GM19397 (cell line): ENCODE data around the gene KCNQ1.

Experiments used
- ATAC-seq: cut with Tn5 transposase; IDR thresholded peaks from one replicate; pipeline ENCODE4 v1.9.1; 2021; ENCODE audit warnings: mild to moderate bottlenecking, moderate library complexity; ENCODE audit not compliant: unreplicated experiment

The KCNQ1 gene

DNA sequence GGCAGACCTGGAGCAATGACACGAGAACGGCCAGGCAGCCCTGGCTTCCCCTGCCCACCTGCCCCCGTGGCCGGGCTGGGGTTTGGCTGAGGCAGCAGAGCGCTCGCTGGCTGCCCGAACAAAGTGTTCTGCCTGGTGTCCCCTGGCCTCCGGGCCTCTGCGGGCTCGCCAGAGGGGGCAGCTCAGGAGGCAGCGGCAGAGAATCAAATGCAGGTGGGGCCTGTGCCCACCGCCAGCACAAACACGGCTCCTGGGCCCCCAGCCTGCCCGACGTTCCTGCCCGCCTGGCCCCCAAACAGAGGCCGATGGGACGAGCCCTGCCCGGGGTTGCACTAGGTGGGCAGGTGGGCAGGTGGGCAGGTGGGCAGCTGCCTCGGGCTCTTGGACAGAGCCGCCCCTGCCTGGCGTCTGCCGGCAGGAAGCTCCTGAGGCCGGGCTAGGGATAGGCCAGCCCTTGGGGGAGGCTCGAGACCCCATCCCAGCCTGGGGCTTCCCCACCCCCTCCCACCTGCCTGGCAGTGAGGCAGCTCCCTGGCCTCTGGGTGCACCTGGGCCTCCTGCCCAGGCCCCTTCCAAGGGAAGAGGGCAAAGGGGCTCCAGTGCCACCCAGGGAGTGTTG is 394.0 kb downstream of the KCNQ1 start:
- ATAC-seq, result no peak

- no peak for ATAC-seq
These were observed 394.7 kb downstream of the KCNQ1 start for GRCh38 chr11:2839395-2839943.

GRCh38 chr11:2841411-2842190 is 396.8 kb downstream of the KCNQ1 start:
- ATAC-seq, result no peak

DNA sequence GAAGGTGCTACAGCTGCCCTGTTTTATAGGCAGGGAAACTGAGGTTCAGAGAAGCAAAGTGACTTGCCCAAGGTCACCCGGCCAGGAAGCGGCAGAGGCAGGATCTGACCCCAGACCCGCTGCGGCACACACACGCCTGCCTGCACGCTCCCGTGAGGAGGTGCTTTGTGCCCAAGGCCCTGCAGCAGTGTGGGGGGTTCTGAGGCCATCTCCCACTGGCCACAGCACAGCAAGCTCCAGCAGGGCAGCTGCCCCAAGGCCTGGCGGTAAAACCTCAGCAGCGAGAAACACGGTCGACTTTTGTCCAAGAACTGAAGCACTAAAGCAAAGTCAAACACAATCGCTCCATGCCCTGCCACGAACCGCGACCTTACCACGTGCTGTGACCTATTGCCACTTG is 398.1 kb downstream of the KCNQ1 start:
- ATAC-seq, result no peak

GRCh38 chr11:2843551-2843950 is 398.7 kb downstream of the KCNQ1 start:
- no peak for ATAC-seq

GRCh38 chr11:2844116-2844842 is 399.5 kb downstream of the KCNQ1 start:
- no peak for ATAC-seq

GRCh38 chr11:2844996-2845395 is 400.2 kb downstream of the KCNQ1 start:
- ATAC-seq, result no peak

DNA sequence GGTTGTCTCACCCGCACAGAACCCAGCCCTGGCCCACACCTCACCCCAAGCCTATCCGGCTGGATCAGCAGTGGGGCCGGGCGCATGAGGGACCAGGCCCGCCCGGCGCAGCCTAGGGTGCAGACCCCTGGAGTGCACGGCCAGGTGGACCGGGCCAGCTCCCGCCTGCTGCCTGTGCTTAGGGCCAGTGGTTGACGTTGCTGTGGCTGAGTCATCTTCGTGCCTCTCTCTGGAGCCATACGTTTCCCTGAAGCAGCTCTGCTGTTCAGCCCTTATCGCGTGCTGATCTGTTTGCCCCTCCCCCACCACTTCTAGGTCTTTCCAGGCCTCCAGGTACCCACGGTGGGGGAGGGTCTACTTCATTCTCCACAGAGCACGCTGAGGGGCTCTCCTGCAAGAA is 401.2 kb downstream of the KCNQ1 start:
- ATAC-seq, result no peak

DNA sequence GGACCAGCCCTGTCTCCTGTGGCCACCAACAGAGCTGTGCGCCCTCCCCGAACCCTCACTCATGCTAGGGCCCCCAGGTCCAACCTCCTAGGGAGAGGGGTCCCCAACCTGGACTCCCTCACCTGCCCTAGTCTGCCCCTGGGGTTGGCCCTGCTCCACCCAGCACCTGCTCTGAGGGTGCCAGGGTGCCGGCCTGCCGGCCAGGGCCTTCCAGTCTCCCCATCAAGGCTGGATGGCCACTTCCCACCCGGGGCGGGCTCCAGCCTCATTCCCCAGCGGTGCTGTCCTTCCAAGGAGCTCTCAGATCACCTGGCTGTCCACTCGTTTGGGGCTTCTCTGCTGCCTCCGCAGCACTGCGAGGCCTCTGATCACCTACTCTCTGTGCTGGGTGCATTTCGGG is 401.7 kb downstream of the KCNQ1 start:
- no peak for ATAC-seq

GRCh38 chr11:2847561-2847960 is 402.8 kb downstream of the KCNQ1 start:
- ATAC-seq, result no peak

GRCh38 chr11:2848497-2848896 is 403.7 kb downstream of the KCNQ1 start:
- no peak for ATAC-seq

GRCh38 chr11:2849994-2850770 is 405.4 kb downstream of the KCNQ1 start:
- no peak for ATAC-seq

DNA sequence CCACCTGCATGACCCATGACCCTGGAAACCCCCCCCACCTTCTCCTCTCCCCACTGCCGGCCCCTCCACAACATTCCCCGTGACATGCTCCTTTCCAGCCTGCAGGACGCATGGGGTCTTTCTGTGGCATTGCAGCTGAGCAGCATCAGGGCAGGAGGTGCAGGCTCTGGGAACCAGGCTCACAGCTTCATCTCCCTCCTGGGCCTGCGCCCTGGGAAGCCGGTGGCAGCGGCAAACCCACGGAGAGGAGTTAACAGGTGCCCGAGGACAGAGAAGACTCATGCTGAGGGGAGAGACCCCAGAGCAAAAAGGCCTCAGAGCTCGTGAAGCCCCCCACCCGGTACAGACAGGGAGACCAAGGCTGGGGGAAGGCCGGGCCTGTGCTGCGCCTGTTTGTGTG is 408.6 kb downstream of the KCNQ1 start:
- ATAC-seq, result no peak

DNA sequence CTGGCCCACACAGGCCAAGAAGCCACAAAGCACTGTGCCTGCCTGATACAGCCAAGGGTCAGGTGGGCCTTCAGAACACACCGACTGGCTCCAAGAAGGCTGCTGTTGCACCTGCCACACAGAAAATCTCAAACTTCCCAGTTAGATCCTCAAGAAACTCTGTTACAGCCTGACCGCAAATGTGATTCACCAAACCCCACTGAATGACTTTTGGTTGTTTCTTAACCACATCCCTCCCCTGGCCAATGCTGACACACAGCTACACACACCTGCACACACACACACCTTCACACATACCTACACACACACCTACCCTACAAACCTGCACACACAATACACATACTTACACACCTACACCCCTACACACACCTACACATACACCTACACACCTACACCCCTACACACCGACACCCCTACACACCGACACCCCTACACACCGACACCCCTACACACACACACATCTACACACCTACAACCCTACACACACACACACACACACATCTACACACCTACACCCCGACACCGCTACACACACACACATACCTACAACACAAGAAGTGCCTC is 409.3 kb downstream of the KCNQ1 start:
- ATAC-seq, result no peak

DNA sequence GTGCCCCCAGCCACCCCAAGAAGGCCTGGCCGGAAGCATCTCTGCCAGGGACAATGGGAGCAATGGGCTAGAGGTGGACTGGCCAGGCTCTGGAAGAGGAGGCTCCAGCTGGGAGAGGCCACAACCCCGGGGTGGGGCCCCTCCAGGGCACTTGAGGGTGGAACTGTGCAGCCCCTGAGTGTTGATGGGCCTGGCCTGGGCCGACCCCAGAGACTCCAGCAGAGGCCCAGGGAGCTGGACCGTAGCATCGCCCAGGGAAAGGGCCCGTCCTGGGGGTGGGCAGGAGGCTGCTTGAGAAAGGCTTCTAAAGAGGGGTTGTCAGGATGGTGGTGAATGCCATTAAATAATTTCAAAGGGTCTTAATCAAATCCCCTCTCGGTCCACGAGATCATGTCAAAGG is 410.4 kb downstream of the KCNQ1 start:
- no peak for ATAC-seq

DNA sequence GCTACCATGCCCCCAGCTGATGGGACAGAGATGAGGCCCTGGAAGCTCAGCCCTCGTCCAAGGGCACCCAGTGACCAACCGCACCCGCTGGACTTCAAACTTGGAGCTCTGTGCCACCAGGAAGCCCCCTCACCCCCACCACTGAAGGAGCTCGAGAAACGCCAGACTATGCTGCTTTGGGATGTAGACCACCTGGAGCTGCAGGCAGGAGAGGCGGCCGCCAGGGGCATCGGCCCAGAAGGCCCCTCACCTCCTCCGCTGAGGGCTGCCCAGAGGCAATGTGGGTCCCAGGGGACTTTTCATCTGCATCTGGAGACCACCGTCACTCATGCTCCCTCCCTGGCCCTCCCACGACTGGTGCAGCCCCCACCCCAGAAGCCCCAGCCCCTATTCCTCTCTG is 412.5 kb downstream of the KCNQ1 start:
- ATAC-seq, result no peak

DNA sequence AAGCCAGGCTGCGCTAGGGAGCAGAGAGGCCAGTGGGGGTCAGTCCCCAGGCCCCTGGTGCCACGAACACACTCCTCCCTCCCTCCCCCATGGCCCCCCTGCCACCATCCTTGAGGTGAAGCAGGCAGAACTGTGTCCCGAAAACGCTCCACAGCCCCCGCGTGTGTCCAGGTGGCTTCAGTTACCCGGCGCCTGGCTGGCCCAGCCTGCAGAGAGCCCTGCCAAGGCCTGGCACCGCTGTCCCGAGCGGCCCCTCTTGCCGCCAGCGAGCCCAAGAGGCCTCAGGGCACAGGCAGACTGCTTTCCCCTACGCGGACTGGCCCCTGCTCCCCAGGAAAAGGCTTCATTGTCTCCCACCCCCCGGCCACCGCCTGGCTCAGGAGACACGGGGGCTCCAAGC is 413.1 kb downstream of the KCNQ1 start:
- no peak for ATAC-seq

DNA sequence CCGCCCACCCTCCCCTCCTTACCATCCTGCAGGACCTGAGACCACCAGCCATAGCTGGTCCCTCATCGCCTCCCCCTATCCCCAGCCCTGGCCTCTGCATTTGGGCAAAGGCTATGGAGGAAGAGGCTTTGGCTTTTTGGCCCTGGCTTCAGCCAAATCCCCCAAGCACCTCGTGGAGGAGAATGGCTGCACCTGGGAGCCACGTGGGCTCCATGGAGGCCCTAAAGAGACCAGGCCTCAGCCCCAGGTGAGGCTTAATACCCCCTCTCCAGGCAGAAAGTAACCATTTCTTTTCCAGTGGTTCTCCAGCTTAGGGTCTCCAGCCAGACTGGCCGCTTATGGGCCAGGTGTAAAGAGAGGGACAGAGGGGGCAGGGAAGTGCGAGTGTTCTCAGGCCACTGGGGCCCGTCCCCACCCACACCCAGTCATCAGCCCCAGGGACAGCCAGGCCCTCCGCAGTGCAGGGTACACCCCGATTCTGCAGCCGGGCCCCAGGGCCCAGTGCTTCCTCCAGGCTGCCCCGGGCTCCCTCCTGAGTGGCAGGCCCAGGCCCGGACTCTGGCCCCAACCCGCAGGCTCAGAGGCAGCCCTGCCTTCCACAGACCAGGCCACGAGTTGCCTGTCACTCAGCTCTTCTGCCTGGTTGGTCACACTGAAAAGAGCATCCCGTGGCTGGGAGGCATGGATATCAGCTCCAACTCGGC is 414.3 kb downstream of the KCNQ1 start:
- no peak for ATAC-seq

DNA sequence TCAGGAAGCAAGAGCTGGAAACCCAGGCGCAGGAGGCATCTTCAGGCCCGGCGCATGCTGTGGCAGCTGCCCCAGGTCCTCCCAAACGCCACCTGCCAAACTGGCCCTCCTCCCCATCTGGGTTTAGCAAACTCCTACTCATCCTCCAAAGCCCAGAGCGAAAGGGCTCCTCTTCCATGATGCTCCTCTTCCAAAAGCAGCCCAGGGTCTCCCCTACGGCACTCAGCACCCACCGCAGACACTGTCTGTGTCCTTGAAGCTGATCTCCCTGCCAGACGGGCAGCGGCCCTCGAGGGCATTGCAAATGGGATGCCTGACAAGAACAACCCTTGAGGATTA is 414.9 kb downstream of the KCNQ1 start:
- no peak for ATAC-seq

DNA sequence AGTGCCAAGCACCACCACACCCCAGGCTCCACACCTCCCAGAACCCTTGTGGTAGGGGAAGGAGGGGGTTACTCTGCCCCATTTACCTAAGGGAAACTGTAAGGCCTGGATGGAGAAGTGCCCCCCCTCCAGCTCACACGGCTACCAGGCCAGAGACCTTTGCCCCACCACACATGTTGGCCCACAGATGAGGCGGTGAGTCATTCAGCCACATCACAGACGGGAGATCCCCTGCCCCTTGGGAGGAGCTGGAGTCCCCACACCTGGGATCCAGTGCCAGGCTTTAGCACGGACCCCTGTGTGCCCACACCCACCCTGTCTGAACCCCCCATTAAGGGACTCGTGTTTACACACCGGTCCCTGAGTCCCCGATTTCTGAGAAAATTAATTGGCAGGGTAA is 415.8 kb downstream of the KCNQ1 start:
- no peak for ATAC-seq
